H7 (cell line): Measurements from ENCODE around the gene THEMIS2. TPM values are rescaled to one million over a fixed set of nuclear protein-coding genes. Genes with fewer than 3 reads are reported as not detected.
"Not testable (repeated sequence)": the region's sequence is repeated elsewhere in the genome, so short reads cannot be mapped to it uniquely, and the experiment has no call there.

ENCODE experiments used
- DNase-seq: peaks from one replicate; pipeline ENCODE4 v3.0.0; 2012
- H3K27me3 ChIP-seq: 2 replicates; pipeline ENCODE4 v1.6.0; 2011; ENCODE audit warnings: mild to moderate bottlenecking, low read length; ENCODE audit not compliant: control insufficient read depth, insufficient read depth
- H3K36me3 ChIP-seq: replicated peaks from 2 replicates; pipeline ENCODE4 v1.5.1; 2011; ENCODE audit warnings: low read length; ENCODE audit not compliant: control insufficient read depth, insufficient read depth
- H3K4me3 ChIP-seq: 2 replicates; pipeline ENCODE4 v1.5.1; 2011; ENCODE audit warnings: low read depth, mild to moderate bottlenecking, control low read depth, low read length, moderate library complexity; ENCODE audit not compliant: insufficient read depth
- total RNA-seq: library from RNA; depleted of rRNA; stranded (reverse); fragments of >200 nt; shearing (Covaris generic); gene quantifications from 2 replicates; pipeline ENCODE4 v1.2.3, GENCODE V29; 2014; rRNA removed

Gene THEMIS2
- 27.5 and 38.7 TPM in 2 replicates for total RNA-seq

DNA sequence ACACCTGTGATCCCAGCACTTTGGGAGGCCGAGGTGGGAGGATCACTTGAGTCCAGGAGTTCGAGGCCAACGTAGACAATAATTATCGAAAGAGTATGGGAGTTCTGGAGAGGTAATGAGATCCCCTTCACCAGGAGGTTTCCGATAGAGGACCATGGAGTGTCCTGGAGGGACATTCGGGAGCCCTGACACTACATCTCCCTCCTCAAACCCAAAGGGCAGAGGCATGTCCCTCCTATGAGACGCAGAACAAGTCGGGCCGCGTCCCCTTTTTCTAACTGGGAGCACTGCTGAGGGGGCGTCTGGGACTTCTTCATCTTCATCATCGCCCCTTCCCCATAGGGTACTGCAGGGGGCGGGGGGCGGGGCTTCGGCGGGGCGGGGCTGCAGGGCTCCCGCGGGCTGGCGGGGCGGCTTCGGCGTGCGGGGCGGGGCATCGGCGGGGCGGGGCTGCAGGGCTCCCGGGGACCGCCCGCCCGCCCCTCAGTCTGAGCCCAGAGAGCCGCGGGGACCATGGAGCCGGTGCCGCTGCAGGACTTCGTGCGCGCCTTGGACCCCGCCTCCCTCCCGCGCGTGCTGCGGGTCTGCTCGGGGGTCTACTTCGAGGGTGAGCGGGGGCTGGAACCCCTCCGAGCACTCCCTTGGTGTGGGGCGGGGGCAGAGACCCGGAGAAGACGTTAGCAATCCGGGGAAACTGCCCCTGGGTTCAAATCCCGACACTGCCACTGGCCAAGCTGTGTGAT, at the start of gene THEMIS2:
THEMIS2 (plus strand) TSS at position 486 of the 743 bp plus-strand sequence; CDS start at position 514, 28 bp downstream.
- Histone ChIP-seq H3K36me3 (no peaks in the 10 kb centered on the region; the same call in 1 of the 2 replicates), H3K4me3 (peak within 1 kb of the TSS; percentile 81), H3K27me3 (peaks cover 12% of the 10 kb centered on the region; the same call in 1 of the 2 replicates)
- DNase-seq, result peak; percentile 99

DNA sequence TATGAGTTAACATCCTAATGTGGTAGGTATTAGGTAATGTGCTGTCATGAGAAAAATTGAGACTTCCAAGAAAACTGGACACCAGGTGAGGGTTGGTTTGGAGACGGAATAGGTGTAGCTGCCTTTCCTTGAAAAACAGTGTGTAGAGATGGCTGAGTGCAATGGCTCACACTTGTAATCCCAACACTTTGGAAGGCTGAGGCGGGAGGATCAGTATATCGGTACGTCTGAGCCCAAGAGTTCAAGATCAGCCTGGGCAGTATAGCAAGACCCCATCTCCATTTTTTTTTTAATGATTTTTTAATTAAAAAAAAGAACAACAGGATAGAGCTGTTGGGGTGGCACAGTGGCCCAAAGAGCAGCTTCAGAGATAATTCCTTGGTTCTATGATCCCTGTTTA, 48.6 kb upstream of the THEMIS2 start:
- Histone ChIP-seq H3K36me3 (no peaks in the 10 kb centered on the region; the same call in 1 of the 2 replicates), H3K27me3 (no peaks in the 10 kb centered on the region), H3K4me3 (no peak overlapping the region)
- DNase-seq, result no peak

DNA sequence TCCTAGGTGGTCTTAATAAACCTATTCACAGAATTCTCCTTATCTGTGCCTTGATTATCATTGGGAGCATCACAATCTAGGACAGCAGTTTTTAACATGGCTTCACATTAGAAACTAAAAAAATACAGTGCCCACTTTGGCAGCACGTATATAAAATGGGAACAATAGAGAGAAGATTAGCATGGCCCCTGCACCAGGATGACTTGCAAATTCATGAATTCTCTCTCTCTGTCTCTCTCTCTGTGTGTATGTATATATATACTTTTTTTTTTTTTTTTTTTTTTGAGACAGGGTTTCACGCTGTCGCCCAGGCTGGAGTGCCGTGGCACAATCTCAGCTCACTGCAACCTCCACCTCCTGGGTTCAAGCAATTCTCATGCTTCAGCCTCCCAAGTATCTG, 47.9 kb upstream of the THEMIS2 start:
- H3K27me3 ChIP-seq, result no peaks in the 10 kb centered on the region
- no peak for DNase-seq
- H3K4me3 ChIP-seq, result no peak overlapping the region
- no peaks in the 10 kb centered on the region; the same call in 1 of the 2 replicates for H3K36me3 ChIP-seq

DNA sequence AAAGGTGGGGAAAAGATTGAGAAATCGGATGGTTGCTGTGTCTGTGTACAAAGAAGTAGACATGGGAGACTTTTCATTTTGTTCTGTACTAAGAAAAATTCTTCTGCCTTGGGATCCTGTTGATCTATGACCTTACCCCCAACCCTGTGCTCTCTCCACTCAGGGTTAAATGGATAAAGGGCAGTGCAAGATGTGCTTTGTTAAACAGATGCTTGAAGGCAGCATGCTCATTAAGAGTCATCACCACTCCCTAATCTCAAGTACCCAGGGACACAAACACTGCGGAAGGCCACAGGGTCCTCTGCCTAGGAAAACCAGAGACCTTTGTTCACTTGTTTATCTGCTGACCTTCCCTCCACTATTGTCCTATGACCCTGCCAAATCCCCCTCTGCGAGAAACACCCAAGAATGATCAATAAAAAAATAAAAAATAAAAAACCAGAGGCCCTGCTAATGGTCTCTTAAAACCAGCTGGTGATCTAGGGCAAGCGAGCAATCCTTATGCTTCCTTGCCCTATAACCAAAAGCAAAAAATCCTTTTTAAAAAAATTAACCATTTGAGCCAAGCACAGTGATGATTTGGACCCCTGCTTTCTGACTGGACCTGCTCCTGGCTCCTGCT, 42.9 kb upstream of the THEMIS2 start:
- not testable (repeated sequence) for H3K4me3 ChIP-seq, H3K36me3 ChIP-seq, H3K27me3 ChIP-seq, DNase-seq

DNA sequence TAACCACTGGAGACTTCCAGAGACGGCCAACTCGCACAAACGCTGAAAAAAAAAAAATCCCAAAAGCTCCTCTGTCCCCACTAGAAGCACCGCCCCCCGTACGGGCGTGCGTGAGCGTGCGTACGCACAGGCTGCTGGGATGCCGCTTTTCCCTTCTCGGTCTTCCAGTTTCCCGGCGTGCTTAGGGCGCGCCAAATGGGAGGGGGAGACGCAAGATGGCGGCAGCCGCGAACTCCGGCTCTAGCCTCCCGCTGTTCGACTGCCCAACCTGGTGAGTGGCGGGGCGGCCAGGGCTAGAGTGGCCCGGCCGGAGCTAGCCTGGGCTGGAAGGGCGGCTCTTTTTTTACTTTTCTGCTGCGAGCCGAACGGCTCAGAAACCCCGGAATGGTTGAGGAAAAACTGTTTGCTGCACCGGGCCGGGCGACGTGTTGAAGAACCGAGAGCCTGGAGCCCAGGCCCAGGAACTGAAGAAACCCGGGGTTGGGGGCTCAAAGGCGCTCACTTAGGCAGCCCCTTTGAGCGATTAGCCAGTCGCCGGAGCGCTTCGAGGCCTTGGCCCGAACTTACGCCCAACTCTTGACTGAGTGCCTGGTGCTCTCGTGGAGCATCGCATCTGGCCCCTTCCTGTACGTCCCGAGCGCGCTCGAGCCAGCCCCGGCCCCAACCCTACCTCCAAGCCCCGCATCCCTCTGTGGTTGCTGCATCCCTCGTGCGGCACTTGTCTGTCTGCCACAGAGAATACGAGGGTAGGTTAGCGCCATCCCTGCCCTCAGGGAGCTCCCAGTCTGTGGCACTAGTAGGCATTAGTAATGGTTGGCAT, 41.5 kb upstream of the THEMIS2 start, which contains the start of gene PPP1R8:
PPP1R8 (plus strand) TSS at position 162 of the 820 bp plus-strand sequence; CDS start at position 216, 54 bp downstream.
- DNase-seq, result peak; percentile 93
- Histone ChIP-seq H3K36me3 (peaks cover 7% of the 10 kb centered on the region), H3K27me3 (no peaks in the 10 kb centered on the region), H3K4me3 (peak within 1 kb of the TSS; percentile 91)

DNA sequence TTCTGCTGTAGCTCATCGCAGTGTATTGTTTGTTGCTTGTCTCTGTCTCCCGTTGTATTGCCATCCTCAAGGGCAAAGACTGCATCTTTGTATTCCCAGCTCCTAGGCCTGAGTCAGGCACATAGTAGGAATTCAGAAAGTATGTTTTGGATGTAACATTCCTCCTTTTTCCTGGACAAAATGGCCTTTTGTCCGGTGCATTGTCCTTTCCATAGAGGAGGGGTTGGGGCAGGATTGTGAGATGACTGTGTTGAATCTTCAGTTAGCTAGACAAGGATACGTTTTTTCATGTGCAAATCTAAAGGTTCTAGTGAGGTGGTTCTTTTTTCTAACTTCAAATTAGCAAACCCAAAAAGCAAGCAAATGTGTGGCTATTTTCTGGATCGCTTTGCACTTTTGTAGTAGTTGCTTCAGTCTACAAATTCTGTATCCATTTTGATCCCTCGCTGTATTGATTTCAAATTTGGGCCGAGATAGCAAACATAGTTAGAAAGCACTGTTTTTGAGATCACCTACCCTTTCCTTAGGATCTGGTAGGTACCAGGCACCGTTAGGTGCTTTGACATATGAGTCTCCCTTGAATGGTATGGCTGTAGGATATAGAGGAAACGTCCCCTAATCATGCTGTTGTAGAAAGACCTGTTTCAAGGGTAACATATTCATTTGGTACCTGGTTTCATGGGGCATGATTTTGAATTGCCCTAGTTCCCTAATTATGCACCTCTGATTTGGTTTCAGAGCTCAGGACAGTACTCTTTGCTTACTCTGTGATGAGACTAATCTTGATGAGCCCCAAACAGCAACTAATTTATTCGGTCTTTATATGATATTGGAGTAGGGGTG, 40.6 kb upstream of the THEMIS2 start:
- Histone ChIP-seq H3K27me3 (no peaks in the 10 kb centered on the region), H3K4me3 (peak overlapping the region; percentile 91), H3K36me3 (peaks cover 7% of the 10 kb centered on the region)
- DNase-seq, result no peak

DNA sequence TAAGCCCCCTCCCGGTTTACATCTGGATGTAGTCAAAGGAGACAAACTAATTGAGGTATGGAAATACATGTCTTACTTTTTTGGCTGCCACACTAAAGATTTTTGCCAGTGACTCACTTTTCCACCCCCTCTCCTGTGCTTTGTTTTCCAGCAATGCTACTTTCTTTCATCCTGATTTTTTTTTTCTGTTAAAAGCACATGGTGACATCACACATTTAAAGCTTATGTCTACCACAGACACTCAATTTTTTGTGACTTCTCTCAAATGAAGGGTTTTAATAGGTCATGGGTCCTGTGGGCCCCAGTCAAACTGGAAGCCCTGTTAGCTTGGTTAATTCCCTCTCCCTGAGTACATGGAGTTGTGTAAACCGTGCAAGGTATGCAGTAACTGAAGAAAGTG, 39.6 kb upstream of the THEMIS2 start:
- DNase-seq, result no peak
- Histone ChIP-seq H3K36me3 (peaks cover 7% of the 10 kb centered on the region), H3K4me3 (no peak overlapping the region), H3K27me3 (no peaks in the 10 kb centered on the region)

DNA sequence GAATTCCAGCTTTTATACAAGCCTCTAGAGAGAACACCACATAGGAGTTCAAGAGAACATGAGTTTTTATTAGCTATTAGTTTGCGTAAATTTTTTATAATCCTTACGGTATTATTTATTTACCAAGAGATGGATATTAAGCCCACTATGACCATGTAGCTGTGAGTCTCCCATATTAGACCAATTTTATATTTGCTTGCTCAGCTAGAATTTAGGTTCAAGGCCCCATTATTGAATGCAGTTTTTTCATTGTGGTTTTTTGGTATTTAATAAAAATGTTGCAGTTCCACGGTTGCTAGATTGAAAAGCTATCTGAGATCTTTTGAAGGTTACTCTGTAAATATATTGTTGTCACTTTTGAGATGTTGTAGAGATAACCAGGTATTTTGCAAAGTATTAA, 38.9 kb upstream of the THEMIS2 start:
- peaks cover 7% of the 10 kb centered on the region for H3K36me3 ChIP-seq
- no peak overlapping the region for H3K4me3 ChIP-seq
- no peaks in the 10 kb centered on the region for H3K27me3 ChIP-seq
- no peak for DNase-seq

DNA sequence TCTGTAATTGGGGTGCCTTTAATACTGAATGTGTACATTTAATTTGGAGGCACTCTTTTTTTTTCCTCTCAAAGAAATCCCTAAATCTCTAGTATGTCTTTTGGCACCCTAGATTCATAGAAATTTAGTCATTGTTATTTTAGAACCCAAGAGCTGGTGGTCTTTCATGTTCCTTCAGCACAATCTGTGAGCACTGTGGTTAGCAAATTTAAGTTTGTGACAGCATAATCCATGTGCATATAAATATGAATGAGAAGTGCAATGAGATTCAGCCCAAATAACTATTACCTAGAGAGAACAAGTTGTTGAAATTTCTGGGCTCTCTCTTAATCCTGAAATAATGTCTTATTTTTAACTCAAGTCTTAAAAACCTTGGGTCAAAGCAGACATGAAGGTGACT, 37.3 kb upstream of the THEMIS2 start:
- no peak for DNase-seq
- peaks cover 13% of the 10 kb centered on the region for H3K36me3 ChIP-seq
- no peaks in the 10 kb centered on the region for H3K27me3 ChIP-seq

DNA sequence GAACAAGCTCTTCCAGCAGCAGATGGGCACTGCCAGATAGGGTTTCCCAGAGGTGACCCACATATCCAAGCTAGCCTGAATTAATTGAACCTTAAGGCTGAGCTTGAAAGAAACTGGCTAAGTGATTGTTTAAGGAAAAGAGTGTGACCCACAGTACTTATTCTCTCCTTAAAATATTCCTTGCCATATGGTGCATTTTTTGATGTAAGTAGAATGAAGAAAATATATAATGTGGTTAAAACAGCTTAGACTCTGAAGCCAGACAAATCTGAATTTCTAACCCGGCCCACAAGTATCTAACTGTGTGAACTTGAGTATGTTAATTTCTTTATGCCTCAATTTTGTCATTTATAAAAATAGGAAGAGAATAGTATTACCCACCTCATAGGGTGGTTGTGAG, 36.8 kb upstream of the THEMIS2 start:
- no peaks in the 10 kb centered on the region for H3K27me3 ChIP-seq
- H3K4me3 ChIP-seq, result no peak overlapping the region
- DNase-seq, result no peak
- H3K36me3 ChIP-seq, result peaks cover 16% of the 10 kb centered on the region

More for the DNA sequence above, 37.3 kb upstream of the THEMIS2 start:
- H3K4me3 ChIP-seq, result no peak overlapping the region

DNA sequence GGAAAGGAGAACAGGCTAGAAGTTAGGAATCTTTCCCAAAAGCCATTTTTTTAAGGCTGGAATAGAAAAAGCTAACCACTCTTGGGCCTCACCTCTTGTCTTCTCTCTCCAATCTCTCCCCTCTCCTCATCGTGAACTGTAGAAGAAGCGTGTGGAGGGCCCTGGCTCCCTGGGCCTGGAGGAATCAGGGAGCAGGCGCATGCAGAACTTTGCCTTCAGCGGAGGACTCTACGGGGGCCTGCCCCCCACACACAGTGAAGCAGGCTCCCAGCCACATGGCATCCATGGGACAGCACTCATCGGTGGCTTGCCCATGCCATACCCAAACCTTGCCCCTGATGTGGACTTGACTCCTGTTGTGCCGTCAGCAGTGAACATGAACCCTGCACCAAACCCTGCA, 22.4 kb upstream of the THEMIS2 start:
- no peak overlapping the region for H3K4me3 ChIP-seq
- H3K36me3 ChIP-seq, result peaks cover 33% of the 10 kb centered on the region
- no peaks in the 10 kb centered on the region for H3K27me3 ChIP-seq
- no peak for DNase-seq

DNA sequence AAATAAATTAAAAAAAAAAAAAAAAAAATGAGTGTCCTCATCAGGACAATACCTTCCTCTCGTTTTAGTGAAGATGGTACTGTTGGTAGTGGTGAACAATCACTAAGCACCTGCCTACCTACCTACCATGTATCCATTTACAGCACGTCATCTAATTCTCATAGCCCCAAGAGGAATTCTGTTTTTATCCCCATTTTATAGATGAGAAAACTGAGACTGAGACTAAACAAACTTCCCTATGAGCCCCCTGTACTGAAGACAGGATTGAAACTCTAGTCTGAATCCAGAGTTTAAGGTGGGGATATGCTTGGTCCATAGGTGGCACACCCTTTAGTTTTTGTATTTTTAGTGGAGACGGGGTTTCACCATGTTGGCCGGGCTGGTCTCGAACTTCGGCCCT, 17.3 kb upstream of the THEMIS2 start:
- H3K36me3 ChIP-seq, result peaks cover 13% of the 10 kb centered on the region
- no peak for DNase-seq
- H3K4me3 ChIP-seq, result no peak overlapping the region
- H3K27me3 ChIP-seq, result no peaks in the 10 kb centered on the region

DNA sequence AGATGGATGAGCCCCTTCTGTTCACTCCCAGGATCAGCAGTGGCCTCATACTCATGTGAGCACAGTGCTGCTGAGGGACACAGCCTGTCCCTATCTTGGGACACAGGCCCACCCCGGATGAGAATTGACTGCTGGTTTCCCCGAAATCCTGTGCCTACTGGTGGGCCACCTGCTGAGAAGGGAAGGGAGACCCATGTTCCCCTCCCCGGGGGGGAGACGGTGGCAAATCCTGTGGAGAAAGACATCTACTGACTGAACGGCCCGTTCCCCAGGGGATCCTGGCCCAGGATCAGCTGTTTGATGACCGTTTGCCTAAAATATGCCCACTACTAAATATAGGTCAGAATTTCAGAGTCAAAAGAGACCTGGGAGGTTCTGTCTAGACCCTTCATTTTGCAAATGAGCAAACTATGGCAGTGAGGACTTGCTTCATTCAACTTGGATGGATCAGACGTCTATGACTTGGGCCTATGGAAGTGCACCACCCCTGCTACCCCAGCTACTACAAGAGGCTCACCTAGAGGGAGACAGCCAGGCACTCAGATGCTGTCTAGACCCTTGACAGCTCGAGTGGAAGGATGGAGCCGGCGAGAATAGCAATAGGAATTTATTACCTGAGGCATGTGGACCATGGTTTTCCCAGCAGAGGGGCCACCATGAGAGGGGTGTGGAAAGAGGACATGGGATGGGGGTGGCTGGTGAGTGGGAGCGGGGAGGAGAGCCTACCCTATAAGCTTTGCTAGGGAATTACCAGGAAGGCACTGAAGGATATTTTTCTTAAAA, 15.6 kb upstream of the THEMIS2 start:
- no peak overlapping the region for H3K4me3 ChIP-seq
- peaks cover 2% of the 10 kb centered on the region for H3K36me3 ChIP-seq
- H3K27me3 ChIP-seq, result no peaks in the 10 kb centered on the region
- no peak for DNase-seq
